ENCODE results near the gene NSL1. TPM values are rescaled to one million over a fixed set of nuclear protein-coding genes. Genes with fewer than 3 reads are reported as not detected.

Gene NSL1
- total RNA-seq, 1 donor from 2014 or later: 50.3 TPM

- no peak for DNase-seq (ENCODE audit: low spot score)
Measured at GRCh38 chr1:212686069-212686468, 105.5 kb downstream of the NSL1 start.

GRCh38 chr1:212685429-212685828 lies 106.1 kb downstream of the NSL1 start:
- no peak for DNase-seq (ENCODE audit: low spot score)

- no peak for DNase-seq (ENCODE audit: low spot score)
Measured at GRCh38 chr1:212684521-212685090, 107.0 kb downstream of the NSL1 start.

- no peak for DNase-seq (ENCODE audit: low spot score)
Measured at GRCh38 chr1:212684076-212684475, 107.5 kb downstream of the NSL1 start.

- DNase-seq (ENCODE audit: low spot score): no peak
Measured at GRCh38 chr1:212683357-212683722, 108.2 kb downstream of the NSL1 start.

- DNase-seq (ENCODE audit: low spot score): no peak
Measured at GRCh38 chr1:212680680-212681389, 110.7 kb downstream of the NSL1 start.

- no peak for DNase-seq (ENCODE audit: low spot score)
Measured at GRCh38 chr1:212678456-212679410, 112.8 kb downstream of the NSL1 start.

GRCh38 chr1:212677573-212677972 lies 114.0 kb downstream of the NSL1 start:
- no peak for DNase-seq (ENCODE audit: low spot score)

GRCh38 chr1:212677136-212677535 lies 114.4 kb downstream of the NSL1 start:
- DNase-seq (ENCODE audit: low spot score): no peak

Other genes with a start within 250 kb of the NSL1 start
- gene ATF3, start 183.0 kb downstream of the NSL1 start, total RNA-seq (ENCODE audit: insufficient read depth, low replicate concordance): 82.1 TPM
- gene BATF3, start 91.9 kb downstream of the NSL1 start, total RNA-seq (ENCODE audit: insufficient read depth, low replicate concordance): 44.8 TPM
- 51.0 TPM for gene TATDN3, start 117 bp upstream of the NSL1 start, total RNA-seq (ENCODE audit: insufficient read depth, low replicate concordance)
- gene SPATA45, start 55.9 kb upstream of the NSL1 start, total RNA-seq (ENCODE audit: insufficient read depth, low replicate concordance): not detected
- gene FLVCR1, start 66.5 kb upstream of the NSL1 start, total RNA-seq (ENCODE audit: insufficient read depth, low replicate concordance): 32.3 TPM
- gene VASH2, start 158.8 kb upstream of the NSL1 start, total RNA-seq (ENCODE audit: insufficient read depth, low replicate concordance): 4.1 TPM
- gene ANGEL2, start 224.1 kb upstream of the NSL1 start, total RNA-seq (ENCODE audit: insufficient read depth, low replicate concordance): 73.2 TPM